ENCODE data around the gene ASXL3. TPM values are rescaled to one million over a fixed set of nuclear protein-coding genes. Genes with fewer than 3 reads are reported as not detected.

ASXL3 gene
- total RNA-seq, 1 donor from 2014 or later, result 8.2 TPM

DNA sequence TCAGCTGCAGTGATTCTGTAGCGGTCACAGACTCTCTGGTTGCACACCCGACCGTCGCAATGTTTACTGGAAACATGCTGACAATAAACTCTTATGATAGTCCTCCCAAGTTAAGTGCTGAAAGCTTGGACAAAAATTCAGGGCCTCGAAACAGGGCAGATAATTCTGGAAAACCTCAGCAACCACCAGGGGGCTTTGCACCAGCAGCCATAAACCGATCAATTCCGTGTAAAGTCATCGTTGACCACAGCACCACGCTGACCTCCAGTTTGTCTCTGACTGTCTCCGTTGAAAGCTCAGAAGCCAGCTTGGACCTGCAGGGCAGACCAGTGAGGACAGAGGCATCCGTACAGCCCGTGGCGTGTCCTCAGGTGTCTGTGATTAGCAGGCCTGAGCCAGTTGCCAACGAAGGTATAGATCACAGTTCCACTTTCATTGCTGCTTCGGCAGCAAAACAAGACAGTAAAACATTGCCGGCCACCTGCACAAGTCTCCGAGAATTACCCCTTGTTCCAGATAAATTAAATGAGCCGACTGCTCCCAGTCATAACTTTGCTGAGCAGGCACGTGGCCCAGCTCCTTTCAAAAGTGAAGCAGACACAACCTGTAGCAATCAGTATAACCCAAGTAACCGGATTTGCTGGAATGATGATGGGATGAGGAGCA lies 166.1 kb downstream of the ASXL3 start:
- no peaks in the 10 kb centered on the region for H3K36me3 ChIP-seq (ENCODE audit: insufficient read depth, low read length)
- no peak overlapping the region for H3K4me2 ChIP-seq (ENCODE audit: low read length)
- no peaks in the 10 kb centered on the region for H3K27me3 ChIP-seq (ENCODE audit: insufficient read depth, low read length)
- no peak overlapping the region for H3K27ac Mint-ChIP-seq (ENCODE audit: unreplicated experiment)
- no peak for TF ChIP-seq EZH2 (IDR thresholded peaks at IDR 0.05; ENCODE audit: insufficient read depth, low read length)
- TF ChIP-seq, protein P1, sequence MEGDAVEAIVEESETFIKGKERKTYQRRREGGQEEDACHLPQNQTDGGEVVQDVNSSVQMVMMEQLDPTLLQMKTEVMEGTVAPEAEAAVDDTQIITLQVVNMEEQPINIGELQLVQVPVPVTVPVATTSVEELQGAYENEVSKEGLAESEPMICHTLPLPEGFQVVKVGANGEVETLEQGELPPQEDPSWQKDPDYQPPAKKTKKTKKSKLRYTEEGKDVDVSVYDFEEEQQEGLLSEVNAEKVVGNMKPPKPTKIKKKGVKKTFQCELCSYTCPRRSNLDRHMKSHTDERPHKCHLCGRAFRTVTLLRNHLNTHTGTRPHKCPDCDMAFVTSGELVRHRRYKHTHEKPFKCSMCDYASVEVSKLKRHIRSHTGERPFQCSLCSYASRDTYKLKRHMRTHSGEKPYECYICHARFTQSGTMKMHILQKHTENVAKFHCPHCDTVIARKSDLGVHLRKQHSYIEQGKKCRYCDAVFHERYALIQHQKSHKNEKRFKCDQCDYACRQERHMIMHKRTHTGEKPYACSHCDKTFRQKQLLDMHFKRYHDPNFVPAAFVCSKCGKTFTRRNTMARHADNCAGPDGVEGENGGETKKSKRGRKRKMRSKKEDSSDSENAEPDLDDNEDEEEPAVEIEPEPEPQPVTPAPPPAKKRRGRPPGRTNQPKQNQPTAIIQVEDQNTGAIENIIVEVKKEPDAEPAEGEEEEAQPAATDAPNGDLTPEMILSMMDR (IDR thresholded peaks at IDR 0.05; ENCODE audit: insufficient read depth, low read depth, low read length), result peak; percentile 3
- no peak overlapping the region for H3K4me3 Mint-ChIP-seq (ENCODE audit: unreplicated experiment)
- FAIRE-seq (no peak), DNase-seq (ENCODE audit: low read depth) (no peak)
- H3K27ac ChIP-seq (ENCODE audit: low read depth, low read length), result no peak overlapping the region
- H3K27me3 Mint-ChIP-seq (ENCODE audit: low read depth, unreplicated experiment), result no peaks in the 10 kb centered on the region
- no peaks in the 10 kb centered on the region for H4K20me1 ChIP-seq (ENCODE audit: insufficient read depth, low read length)
- H3K9ac ChIP-seq (ENCODE audit: low read length), result no peak overlapping the region
- H3K79me2 ChIP-seq (ENCODE audit: insufficient read depth, low read length), result no peaks in the 10 kb centered on the region
- no peaks in the 10 kb centered on the region for H3K9me3 Mint-ChIP-seq (ENCODE audit: unreplicated experiment)
- no peak overlapping the region for H2AFZ ChIP-seq (ENCODE audit: low read depth, low read length)
- no peaks in the 10 kb centered on the region for H3K4me1 Mint-ChIP-seq (ENCODE audit: low read depth, unreplicated experiment)
- no peaks in the 10 kb centered on the region for H3K4me1 ChIP-seq (ENCODE audit: insufficient read depth, low read length)
- peaks cover 26% of the 10 kb centered on the region for H3K36me3 Mint-ChIP-seq (ENCODE audit: low read depth, unreplicated experiment)
- no peak overlapping the region for H3K4me3 ChIP-seq (ENCODE audit: insufficient read depth, low read depth, low read length)
- no peaks in the 10 kb centered on the region for H3K9me3 ChIP-seq (ENCODE audit: insufficient read depth, low read depth, low read length)

DNA sequence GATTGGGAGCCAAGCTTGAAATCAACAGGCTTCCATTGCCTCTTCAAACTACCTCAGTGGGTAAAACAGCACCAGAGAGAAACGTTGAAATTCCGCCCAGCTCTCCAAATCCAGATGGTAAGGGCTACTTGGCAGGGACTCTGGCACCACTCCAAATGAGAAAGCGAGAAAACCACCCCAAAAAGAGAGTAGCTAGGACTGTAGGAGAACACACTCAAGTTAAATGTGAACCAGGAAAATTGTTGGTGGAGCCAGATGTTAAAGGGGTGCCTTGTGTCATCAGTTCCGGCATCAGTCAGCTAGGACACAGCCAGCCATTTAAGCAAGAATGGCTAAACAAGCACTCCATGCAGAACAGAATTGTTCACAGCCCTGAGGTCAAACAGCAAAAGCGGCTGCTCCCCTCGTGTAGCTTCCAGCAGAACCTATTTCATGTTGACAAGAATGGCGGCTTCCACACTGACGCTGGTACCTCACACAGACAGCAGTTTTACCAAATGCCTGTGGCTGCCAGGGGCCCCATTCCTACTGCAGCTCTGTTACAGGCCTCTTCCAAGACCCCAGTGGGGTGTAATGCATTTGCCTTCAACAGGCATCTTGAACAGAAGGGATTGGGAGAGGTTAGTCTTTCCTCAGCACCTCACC lies 167.3 kb downstream of the ASXL3 start:
- H3K36me3 Mint-ChIP-seq (ENCODE audit: low read depth, unreplicated experiment), result peaks cover 21% of the 10 kb centered on the region
- H3K27ac ChIP-seq (ENCODE audit: low read depth, low read length), result no peak overlapping the region
- no peak overlapping the region for H3K4me3 ChIP-seq (ENCODE audit: insufficient read depth, low read depth, low read length)
- no peaks in the 10 kb centered on the region for H3K9me3 Mint-ChIP-seq (ENCODE audit: unreplicated experiment)
- DNase-seq (ENCODE audit: low read depth) (no peak), FAIRE-seq (no peak)
- H2AFZ ChIP-seq (ENCODE audit: low read depth, low read length), result no peak overlapping the region
- H3K4me1 Mint-ChIP-seq (ENCODE audit: low read depth, unreplicated experiment), result peaks cover under 1% of the 10 kb centered on the region
- H3K27ac Mint-ChIP-seq (ENCODE audit: unreplicated experiment), result no peak overlapping the region
- no peaks in the 10 kb centered on the region for H3K36me3 ChIP-seq (ENCODE audit: insufficient read depth, low read length)
- H3K27me3 ChIP-seq (ENCODE audit: insufficient read depth, low read length), result no peaks in the 10 kb centered on the region
- H3K4me3 Mint-ChIP-seq (ENCODE audit: unreplicated experiment), result no peak overlapping the region
- H3K9ac ChIP-seq (ENCODE audit: low read length), result no peak overlapping the region
- H3K4me2 ChIP-seq (ENCODE audit: low read length), result no peak overlapping the region
- TF ChIP-seq, protein P1 (IDR thresholded peaks at IDR 0.05; ENCODE audit: insufficient read depth, low read depth, low read length), result no peak
- TF ChIP-seq EZH2 (IDR thresholded peaks at IDR 0.05; ENCODE audit: insufficient read depth, low read length), result no peak
- H3K79me2 ChIP-seq (ENCODE audit: insufficient read depth, low read length), result no peaks in the 10 kb centered on the region
- no peaks in the 10 kb centered on the region for H3K4me1 ChIP-seq (ENCODE audit: insufficient read depth, low read length)
- no peaks in the 10 kb centered on the region for H3K9me3 ChIP-seq (ENCODE audit: insufficient read depth, low read depth, low read length)
- H3K27me3 Mint-ChIP-seq (ENCODE audit: low read depth, unreplicated experiment), result no peaks in the 10 kb centered on the region
- no peaks in the 10 kb centered on the region for H4K20me1 ChIP-seq (ENCODE audit: insufficient read depth, low read length)
